Bronchial epithelial cell (primary cell): ENCODE results near the gene CDYL2. TPM values are rescaled to one million over a fixed set of nuclear protein-coding genes. Genes with fewer than 3 reads are reported as not detected.

ENCODE experiments used
- DNase-seq: peaks from one replicate; pipeline ENCODE4 v3.0.0-alpha.2; 2010; ENCODE audit warnings: low read depth
- FAIRE-seq: peaks from 2 replicates; lab custom pipeline; 2011; peaks lifted over from hg19 to GRCh38; lab: Jason Lieb, UNC
- H3K27me3 ChIP-seq: 2 replicates; pipeline ENCODE4 v1.5.1; 2011; ENCODE audit warnings: low read length; ENCODE audit not compliant: control insufficient read depth, insufficient read depth
- H3K36me3 ChIP-seq: 2 replicates; pipeline ENCODE4 v1.5.1; 2011; ENCODE audit warnings: low read length; ENCODE audit not compliant: control insufficient read depth, insufficient read depth
- H3K4me3 ChIP-seq: 2 replicates; pipeline ENCODE4 v1.5.1; 2011; ENCODE audit warnings: mild to moderate bottlenecking, low read depth, low read length, control low read depth
- total RNA-seq: library from RNA; depleted of rRNA; stranded (reverse); fragments of >200 nt; gene quantifications from 2 replicates; pipeline ENCODE4 v1.2.1, GENCODE V29; 2014
- TF ChIP-seq, protein P1 (sequence below): IDR thresholded peaks from 2 replicates; pipeline ENCODE4 v1.5.1; 2011; ENCODE audit warnings: mild to moderate bottlenecking, moderate library complexity, low read length, control low read depth, inconsistent platforms; ENCODE audit not compliant: insufficient read depth, severe bottlenecking

CDYL2 gene
- total RNA-seq, 1 donor from 2014 or later: 1.1 TPM

GRCh38 chr16:80784951-80785350 lies 19.4 kb downstream of the CDYL2 start:
- Histone ChIP-seq H3K27me3 (no peaks in the 10 kb centered on the region), H3K4me3 (no peak overlapping the region), H3K36me3 (no peaks in the 10 kb centered on the region)
- no peak for FAIRE-seq
- DNase-seq: no peak
- TF ChIP-seq, protein P1, sequence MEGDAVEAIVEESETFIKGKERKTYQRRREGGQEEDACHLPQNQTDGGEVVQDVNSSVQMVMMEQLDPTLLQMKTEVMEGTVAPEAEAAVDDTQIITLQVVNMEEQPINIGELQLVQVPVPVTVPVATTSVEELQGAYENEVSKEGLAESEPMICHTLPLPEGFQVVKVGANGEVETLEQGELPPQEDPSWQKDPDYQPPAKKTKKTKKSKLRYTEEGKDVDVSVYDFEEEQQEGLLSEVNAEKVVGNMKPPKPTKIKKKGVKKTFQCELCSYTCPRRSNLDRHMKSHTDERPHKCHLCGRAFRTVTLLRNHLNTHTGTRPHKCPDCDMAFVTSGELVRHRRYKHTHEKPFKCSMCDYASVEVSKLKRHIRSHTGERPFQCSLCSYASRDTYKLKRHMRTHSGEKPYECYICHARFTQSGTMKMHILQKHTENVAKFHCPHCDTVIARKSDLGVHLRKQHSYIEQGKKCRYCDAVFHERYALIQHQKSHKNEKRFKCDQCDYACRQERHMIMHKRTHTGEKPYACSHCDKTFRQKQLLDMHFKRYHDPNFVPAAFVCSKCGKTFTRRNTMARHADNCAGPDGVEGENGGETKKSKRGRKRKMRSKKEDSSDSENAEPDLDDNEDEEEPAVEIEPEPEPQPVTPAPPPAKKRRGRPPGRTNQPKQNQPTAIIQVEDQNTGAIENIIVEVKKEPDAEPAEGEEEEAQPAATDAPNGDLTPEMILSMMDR: no peak

DNA sequence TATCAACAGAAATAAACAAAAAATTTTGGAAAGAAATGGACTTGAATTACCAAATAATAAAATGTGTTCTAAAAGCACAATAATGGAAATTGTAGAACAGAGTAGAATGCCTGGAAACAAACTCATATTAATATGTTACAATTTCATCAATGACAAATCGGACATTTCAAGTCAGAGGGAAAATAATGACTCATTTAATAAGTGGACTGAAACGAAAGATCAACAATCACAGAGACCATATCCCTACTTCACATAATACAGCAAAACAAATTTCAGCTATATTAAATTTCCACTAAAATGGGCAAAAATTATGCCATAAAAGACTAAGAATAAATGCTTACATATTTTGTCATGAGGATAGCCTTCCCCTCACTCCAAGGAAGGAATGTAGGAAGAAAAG lies 25.7 kb downstream of the CDYL2 start:
- Histone ChIP-seq H3K27me3 (no peaks in the 10 kb centered on the region), H3K4me3 (no peak overlapping the region), H3K36me3 (no peaks in the 10 kb centered on the region)
- DNase-seq: no peak
- TF ChIP-seq, protein P1: no peak
- no peak for FAIRE-seq

- Histone ChIP-seq H3K36me3 (no peaks in the 10 kb centered on the region), H3K27me3 (no peaks in the 10 kb centered on the region), H3K4me3 (no peak overlapping the region)
- TF ChIP-seq, protein P1: no peak
- DNase-seq: no peak
- no peak for FAIRE-seq
Observed at GRCh38 chr16:80776856-80777255, 27.5 kb downstream of the CDYL2 start.

DNA sequence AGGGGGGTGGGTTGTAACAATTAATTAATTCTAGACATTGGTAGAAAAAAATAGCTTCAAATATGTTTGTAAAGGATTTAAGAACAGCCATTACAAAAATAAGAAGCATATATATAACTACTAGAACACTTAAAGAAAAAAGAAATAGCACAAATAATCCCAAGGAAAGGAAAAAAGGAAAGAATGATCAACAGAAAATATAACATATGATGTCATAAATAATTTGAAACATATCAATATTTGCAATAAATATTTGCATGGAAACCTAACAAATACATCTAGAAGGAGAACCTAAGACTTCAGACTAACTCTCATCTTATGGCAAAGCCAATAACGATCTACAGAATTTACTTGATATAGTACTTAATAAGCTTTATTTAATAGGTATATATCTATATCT lies 28.9 kb downstream of the CDYL2 start:
- H3K27me3 ChIP-seq: no peaks in the 10 kb centered on the region
- no peaks in the 10 kb centered on the region for H3K36me3 ChIP-seq
- FAIRE-seq (no peak), DNase-seq (no peak)
- no peak overlapping the region for H3K4me3 ChIP-seq
- TF ChIP-seq, protein P1: no peak

GRCh38 chr16:80766798-80767197 lies 37.6 kb downstream of the CDYL2 start:
- no peak for FAIRE-seq
- Histone ChIP-seq H3K4me3 (no peak overlapping the region), H3K36me3 (no peaks in the 10 kb centered on the region), H3K27me3 (no peaks in the 10 kb centered on the region)
- no peak for DNase-seq
- TF ChIP-seq, protein P1: no peak

GRCh38 chr16:80759419-80760162 lies 44.8 kb downstream of the CDYL2 start:
- H3K4me3 ChIP-seq: no peak overlapping the region
- H3K36me3 ChIP-seq: no peaks in the 10 kb centered on the region
- H3K27me3 ChIP-seq: no peaks in the 10 kb centered on the region
- DNase-seq (no peak), FAIRE-seq (no peak)
- TF ChIP-seq, protein P1: no peak
